ENCODE measurements around the gene MAFG.
A peak's percentile ranks its signal among the peaks of the same experiment; 100 is the strongest.
"Not testable (repeated sequence)": the region's sequence is repeated elsewhere in the genome, so short reads cannot be mapped to it uniquely, and the experiment has no call there.

The MAFG gene

DNA sequence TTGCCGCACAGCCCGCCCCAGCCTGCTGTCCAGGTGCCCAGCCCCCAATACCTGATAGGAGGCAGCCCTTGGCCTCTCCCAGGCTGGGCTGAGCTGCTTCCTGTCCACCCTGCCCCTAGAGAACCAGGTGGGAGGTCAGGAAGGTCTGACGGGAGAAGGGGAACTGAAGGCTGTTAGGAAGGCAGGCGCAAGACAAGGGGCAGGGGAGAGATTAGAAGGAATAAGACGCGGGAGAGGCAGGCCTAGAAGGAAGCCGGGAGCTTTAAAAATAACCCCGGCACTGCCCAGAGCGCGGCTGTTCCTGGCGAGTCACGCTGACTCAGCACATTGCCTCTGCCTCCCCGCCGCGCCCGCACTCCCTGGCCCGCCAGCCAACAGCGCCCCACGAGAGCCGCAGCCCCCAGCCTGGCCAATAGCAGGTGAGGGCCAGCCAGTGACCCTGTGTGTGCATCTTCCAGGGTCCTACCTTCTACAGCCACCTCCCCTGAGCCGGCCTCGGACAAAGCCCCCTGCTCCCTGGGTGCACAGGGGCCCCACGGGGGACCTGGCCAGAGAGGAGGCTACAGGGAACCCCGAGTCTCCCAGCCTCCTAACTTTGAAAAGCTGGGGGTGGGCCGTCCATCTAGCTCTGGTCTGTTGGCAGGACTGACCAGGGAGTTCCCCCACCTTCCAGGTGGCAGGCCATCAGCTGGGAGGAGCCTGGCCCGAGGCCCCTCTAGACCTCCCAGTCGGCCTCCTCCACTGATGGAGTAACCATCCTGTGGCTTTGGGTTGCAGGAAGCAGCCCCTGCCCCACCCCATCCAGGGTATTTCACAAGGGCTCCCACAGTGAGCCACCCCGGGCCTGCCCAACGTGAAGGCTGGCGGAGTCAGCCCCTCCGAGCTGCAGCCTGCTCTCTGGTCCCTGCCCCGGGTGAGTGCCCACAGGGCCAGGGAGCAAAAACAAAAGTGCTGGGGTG, 4.0 kb downstream of the MAFG start:
- FAIRE-seq (peak; percentile 76), DNase-seq (ENCODE audit: low spot score) (peak; percentile 90)

GRCh38 chr17:81922566-81923301, 4.8 kb downstream of the MAFG start:
- DNase-seq (ENCODE audit: low spot score) (no peak), FAIRE-seq (no peak)

DNA sequence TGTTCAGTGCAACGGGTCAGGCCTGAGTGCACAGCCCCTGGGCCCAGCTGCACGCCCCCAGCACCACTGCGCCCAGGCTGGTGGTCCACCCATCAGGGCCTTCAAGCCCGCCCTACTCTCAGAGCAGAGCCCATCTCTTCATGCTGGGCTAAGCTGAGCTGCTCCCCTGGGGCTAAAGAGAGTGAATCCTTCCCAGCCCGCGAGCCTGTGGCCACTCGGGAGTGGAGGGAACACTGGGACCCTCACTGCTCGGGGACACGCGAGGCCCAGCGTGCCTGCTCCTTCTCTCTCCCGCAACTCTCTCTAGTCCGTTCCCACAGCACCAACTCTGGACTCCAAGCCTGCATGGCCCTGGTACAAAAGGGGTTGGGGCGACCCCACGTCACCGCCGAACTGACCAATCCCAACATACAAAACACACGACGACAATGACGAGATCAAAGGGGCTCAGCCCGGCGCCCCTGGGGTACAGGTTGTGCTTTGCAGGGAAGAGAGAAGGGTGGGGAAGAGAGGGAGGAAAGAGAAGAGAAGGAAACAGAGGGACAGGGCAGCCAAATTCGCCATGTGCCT, 5.5 kb downstream of the MAFG start:
- FAIRE-seq = no peak
- no peak for DNase-seq (ENCODE audit: low spot score)

DNA sequence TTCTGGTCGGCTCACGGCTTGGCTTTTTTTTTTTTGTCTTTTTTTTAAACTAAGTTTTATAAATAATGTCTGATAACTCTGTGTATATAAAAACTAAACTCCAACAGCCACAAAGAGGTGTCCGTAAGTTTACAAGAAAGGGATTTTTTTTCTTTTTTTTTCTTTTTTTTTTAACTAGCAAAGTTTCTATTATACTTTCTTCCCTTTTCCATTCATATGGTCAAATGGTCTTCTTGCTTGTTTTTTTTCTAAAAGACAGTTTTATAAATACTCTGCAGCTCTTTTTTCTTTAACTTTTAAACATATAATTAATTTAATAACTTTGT, 6.0 kb downstream of the MAFG start:
- FAIRE-seq (no peak), DNase-seq (ENCODE audit: low spot score) (no peak)

DNA sequence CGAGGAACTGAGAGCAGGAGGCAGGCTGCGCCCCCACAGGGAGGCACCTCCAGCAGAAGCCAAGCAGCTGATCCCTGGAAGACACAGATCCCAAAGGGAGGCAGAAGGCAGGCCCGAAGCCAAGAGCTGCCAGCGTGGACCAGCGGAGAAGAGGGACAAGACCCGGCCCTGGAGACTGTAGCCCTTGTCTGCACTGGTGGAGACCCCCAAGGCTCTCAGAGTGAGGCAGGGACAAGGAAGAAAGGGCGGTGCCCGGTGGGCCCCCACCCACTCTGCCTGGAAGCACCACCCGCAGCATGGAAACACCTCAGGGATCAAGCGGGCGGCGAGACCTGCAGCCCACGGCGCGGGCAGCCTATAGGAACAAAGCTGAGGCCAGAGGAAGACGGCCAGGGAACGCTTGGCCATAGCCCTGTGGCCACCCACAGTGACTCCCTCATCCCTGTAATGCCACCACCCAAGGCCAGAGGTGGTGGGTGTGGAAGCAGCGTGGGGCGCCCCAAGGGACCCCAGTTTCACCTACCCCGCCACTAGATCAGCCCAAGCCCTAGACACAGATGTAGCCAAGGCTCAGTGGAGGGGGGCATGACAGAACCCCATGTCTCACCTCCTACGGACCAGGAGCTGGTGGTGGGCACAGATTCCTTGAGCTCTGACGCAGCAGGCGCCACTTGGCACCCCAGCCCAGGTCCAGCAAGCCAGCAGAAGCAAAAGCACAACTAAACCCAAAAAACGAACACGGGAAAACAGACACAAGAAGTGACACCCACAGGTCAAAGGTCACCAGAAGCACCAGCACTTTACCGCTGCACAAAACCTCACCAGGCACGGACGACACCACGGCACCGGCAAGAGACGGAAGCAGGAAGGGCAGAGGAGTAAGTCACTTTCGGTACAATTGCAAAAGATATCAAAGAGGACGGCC, 6.7 kb downstream of the MAFG start:
- DNase-seq (ENCODE audit: low spot score) (no peak), FAIRE-seq (no peak)

DNA sequence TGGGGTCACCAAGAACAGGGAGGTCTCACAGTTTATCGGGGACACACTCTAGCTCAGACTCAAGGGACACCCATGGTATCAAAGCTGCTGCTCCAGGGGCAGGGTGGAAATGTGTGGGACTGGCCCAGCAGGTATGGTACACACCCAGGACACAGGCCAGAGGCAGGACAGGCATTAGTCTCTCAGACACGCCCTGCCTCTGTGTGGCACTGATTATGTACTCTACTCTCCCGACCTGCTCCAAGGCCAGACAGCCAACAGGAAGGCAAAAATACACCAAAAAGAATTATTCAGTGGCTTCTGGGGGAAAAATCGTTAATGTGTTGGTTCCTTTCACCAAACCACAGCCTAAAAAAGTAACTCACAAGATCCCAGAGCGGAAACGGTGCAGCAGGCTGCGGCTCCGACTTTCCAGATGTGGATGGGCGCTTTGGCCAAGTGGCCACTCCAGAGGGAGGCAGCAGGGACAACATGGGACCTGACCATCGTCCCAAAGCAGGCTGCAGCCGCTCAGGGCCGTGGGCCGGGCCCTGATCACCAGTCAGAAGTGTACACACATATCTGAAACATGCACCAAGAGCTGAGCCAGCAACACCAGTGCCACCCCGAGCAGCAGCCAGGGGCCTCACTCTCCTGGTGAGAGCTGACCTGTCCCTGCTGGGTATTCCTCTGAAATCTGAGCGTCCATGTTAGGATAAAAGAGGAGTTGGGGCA, 8.5 kb downstream of the MAFG start:
- FAIRE-seq (no peak), DNase-seq (ENCODE audit: low spot score) (no peak)

- DNase-seq (ENCODE audit: low spot score); FAIRE-seq: not testable (repeated sequence)
Measured at GRCh38 chr17:81918333-81918669, 9.2 kb downstream of the MAFG start.

GRCh38 chr17:81917565-81918332, 9.8 kb downstream of the MAFG start, which contains the start of gene SIRT7:
Gene SIRT7, minus strand, starts transcription at chr17:81918176. Its CDS starts 45 bp downstream, at chr17:81918131.
- FAIRE-seq = no peak
- peak; percentile 63 for DNase-seq (ENCODE audit: low spot score)

GRCh38 chr17:81916234-81917001, 11.1 kb downstream of the MAFG start:
- peak; percentile 26 for FAIRE-seq
- DNase-seq (ENCODE audit: low spot score) = peak; percentile 87

DNA sequence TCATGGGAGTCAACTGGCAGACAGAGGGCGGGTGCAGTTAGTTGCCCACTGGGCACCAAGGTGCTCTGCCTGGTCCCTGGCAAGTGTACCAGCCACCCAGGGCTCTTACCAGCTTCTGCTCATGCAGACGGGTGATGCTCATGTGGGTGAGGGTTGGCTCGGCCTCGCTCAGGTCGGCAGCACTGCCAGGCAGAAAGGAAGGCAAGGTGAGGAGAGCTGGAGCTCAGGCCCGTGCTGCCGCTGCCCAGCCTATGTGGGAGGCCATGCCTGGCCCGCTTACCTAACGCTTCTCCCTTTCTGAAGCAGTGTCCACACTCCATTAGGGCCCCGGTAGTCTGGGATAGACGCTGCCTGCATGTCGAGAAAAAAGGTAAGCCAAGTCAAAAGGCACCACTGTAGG, 12.2 kb downstream of the MAFG start:
- DNase-seq (ENCODE audit: low spot score) = no peak
- FAIRE-seq = no peak

- no peak for DNase-seq (ENCODE audit: low spot score)
- no peak for FAIRE-seq
Measured at GRCh38 chr17:81914103-81914850, 13.3 kb downstream of the MAFG start.

GRCh38 chr17:81913394-81914102, 14.0 kb downstream of the MAFG start:
- no peak for DNase-seq (ENCODE audit: low spot score)
- FAIRE-seq = no peak

- DNase-seq (ENCODE audit: low spot score) (no peak), FAIRE-seq (no peak)
Measured at GRCh38 chr17:81912441-81913309, 14.9 kb downstream of the MAFG start.

DNA sequence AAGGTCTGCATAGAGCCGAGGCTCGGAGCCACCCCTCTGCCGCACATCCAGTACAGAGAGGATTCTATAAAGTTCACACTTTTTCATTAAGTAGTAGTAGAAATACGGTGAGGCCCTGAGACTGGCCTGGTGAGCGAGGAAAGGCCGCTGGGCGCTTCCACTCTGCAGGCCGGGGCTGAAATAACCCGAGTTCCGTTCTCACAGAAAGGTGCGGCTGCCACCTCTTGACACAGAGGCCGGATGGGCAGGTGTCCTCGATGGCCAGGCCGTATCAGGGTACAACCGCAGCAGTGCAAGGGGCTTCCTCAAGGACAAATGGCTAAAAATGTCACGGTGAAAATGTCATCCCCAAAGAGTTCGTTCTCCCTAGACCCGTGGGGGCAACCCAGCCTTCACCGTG, 15.6 kb downstream of the MAFG start:
- FAIRE-seq = no peak
- DNase-seq (ENCODE audit: low spot score) = no peak

DNA sequence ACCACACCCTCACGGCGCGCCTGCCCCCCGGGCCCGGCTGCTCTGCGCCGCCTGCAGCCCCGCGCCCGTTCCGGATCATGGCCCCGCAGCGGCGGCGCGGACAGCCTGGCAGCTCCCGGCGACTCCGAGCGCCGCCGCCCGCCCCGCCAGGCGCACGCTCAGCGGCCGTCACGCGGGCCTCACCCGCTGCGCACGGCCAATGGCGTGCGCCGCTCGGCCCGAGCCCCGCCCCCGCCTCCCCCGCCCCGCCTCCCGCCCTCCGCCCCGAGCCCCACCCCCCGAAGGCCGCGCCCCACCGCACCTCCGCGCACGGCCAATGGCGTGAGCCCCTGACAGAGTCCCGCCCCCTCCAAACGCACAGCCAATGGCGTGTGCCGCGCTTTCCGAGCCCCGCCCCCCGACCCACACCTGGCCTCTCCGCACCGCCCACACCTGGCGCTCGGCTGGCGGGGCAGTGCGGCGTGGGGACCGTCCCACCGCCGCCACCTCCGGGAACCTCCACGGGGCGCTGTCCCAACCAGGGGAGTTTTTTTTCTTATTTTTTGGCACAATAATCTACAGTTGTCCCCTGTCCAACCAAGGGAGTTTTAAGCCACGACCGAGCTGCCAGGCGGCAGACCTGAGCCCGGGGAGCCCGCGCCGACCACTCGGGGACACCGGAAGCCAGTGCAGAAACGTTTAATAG, 16.1 kb downstream of the MAFG start, which contains the start of gene PCYT2:
Gene PCYT2 (minus strand): TSS at position 123 of the 685 bp plus-strand sequence. CDS start 44 bp downstream, at position 79.
- FAIRE-seq = no peak
- peak; percentile 68 for DNase-seq (ENCODE audit: low spot score)

DNA sequence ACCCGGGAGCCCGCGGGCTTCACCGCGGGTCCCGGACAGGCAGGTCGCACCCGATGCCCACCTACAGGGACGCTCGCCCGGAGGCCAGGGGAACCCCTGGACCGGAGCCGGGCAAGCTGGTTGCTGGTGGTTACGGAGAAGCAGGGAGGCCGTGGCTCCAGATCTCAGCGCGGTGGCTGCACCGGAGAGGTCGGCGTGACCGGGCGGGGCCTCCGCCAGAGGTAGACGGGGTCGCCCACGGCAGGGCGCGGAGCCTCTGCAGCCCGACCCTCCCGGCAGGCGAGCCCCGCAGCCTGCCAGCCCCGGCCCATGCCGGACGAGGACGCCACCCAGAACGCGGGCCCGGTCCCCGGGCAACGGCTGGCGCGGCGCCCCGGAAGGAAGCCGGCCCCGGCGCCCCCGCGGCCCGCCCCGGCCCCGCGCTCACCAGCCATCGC, 16.7 kb downstream of the MAFG start:
- DNase-seq (ENCODE audit: low spot score) = no peak
- FAIRE-seq = no peak

All from RCC 7860 (cell line).